SKM-1 (cell line): Measurements from ENCODE around the gene NBL1.

Source experiments
- DNase-seq: peaks from one replicate; lab custom pipeline; 2025; ENCODE audit not compliant: unreplicated experiment; lab: John Stamatoyannopoulos, UW

The NBL1 gene

GRCh38 chr1:19645411-19646251 lies 1.5 kb downstream of the NBL1 start:
- DNase-seq: no peak

GRCh38 chr1:19646377-19647319 lies 2.5 kb downstream of the NBL1 start:
- no peak for DNase-seq

GRCh38 chr1:19647643-19648042 lies 3.5 kb downstream of the NBL1 start:
- no peak for DNase-seq

- no peak for DNase-seq
Observed at GRCh38 chr1:19648239-19648638, 4.1 kb downstream of the NBL1 start.

- no peak for DNase-seq
Observed at GRCh38 chr1:19648689-19649088, 4.6 kb downstream of the NBL1 start.

GRCh38 chr1:19650416-19651140 lies 6.5 kb downstream of the NBL1 start:
- no peak for DNase-seq

- DNase-seq: no peak
Observed at GRCh38 chr1:19651141-19651737, 7.1 kb downstream of the NBL1 start.

GRCh38 chr1:19654386-19654785 lies 10.3 kb downstream of the NBL1 start:
- DNase-seq: no peak

- DNase-seq: no peak
Observed at GRCh38 chr1:19654886-19655717, 11.0 kb downstream of the NBL1 start.

- DNase-seq: no peak
Observed at GRCh38 chr1:19655718-19656080, 11.6 kb downstream of the NBL1 start.

GRCh38 chr1:19656134-19656779 lies 12.1 kb downstream of the NBL1 start:
- DNase-seq: no peak

- no peak for DNase-seq
Observed at GRCh38 chr1:19656780-19657466, 12.8 kb downstream of the NBL1 start.

- no peak for DNase-seq
Observed at GRCh38 chr1:19657511-19657910, 13.4 kb downstream of the NBL1 start.

GRCh38 chr1:19658186-19658585 lies 14.1 kb downstream of the NBL1 start:
- DNase-seq: no peak

- no peak for DNase-seq
Observed at GRCh38 chr1:19661721-19662228, 17.7 kb downstream of the NBL1 start.

GRCh38 chr1:19662313-19662712 lies 18.2 kb downstream of the NBL1 start:
- DNase-seq: no peak

- DNase-seq: no peak
Observed at GRCh38 chr1:19664453-19665185, 20.5 kb downstream of the NBL1 start, which contains the start of gene HTR6. Gene HTR6, plus strand, starts transcription at chr1:19664875. Its CDS starts 879 bp downstream, at chr1:19665754.

- DNase-seq: no peak
Observed at GRCh38 chr1:19665186-19665495, 21.0 kb downstream of the NBL1 start.
